ENCODE results near the gene SIGLEC7. TPM values are rescaled to one million over a fixed set of nuclear protein-coding genes. Genes with fewer than 3 reads are reported as not detected.

SIGLEC7 gene
- total RNA-seq: 0.49 TPM

GRCh38 chr19:51142119-51142518 is at the start of gene SIGLEC7:
Gene SIGLEC7 (plus strand): TSS chr19:51142301. CDS start chr19:51142370, 69 bp downstream.
- DNase-seq: no peak

- DNase-seq: no peak
These were observed 49.0 kb upstream of the SIGLEC7 start for GRCh38 chr19:51093101-51093500.

GRCh38 chr19:51093510-51094345 is 48.4 kb upstream of the SIGLEC7 start:
- no peak for DNase-seq

DNA sequence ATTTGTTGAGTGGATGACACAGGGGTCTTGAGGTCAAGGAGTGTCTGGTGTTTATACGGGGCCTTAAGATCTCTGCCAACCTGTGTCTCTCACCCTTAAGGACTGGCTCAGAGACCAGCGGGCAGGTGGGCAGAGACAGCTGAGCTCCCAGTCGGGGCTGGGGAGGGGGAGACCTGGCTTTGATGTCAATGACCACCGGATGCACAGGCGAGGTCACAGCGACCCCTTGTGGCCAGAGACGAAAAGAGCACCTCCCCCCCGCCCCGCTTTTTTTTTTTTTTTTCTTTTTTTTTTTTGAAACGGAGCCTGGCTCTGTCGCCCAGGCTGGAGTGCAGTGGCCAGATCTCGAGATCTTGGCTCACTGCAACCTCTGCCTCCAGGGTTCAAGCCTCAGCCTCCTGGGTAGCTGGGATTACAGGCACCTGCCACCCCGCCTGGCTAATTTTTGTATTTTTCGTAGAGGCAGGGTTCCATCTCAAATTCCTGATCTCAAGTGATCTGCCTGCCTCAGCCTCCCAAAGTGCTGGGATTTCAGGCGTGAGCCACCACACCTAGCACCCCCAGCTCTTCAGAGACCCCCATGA is 47.3 kb upstream of the SIGLEC7 start:
- no peak for DNase-seq

- DNase-seq: no peak
These were observed 45.5 kb upstream of the SIGLEC7 start for GRCh38 chr19:51096473-51097165.

GRCh38 chr19:51097166-51097738 is 44.8 kb upstream of the SIGLEC7 start:
- no peak for DNase-seq

GRCh38 chr19:51097796-51098195 is 44.3 kb upstream of the SIGLEC7 start:
- DNase-seq: no peak

DNA sequence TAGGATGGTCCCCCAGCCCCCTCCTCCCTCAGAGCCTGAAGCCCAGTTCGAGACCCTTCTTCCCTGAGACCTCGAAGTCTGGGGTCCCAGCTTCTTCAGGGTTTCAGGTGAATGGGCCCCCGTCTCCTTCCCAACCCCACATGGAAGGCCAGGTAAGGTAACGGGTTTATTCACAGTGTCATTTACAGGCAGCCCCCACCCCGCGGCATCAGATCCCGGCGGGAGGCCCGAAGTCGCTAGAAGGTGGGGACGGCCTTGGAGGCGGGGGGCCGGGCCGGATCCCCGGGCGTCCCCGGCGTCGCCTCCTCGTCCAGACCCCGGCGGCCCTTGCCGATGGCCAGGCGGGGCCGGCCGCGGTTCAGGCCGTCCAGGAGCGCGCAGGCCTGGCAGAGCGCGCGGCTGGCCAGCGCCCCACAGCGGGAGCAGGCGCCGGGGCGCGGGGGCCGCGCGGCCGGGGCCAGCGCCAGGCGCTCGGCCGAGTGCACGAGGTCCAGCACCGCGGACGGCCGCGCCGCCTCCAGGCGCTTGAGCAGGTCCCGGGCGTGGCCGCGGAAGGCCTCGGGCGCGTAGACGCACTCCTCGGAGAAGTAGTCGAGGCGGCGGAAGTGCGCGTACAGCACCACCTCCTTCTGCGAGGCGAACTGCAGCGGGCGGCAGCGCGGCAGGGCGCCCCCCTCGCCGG is 43.6 kb upstream of the SIGLEC7 start:
- DNase-seq: peak; percentile 51

DNA sequence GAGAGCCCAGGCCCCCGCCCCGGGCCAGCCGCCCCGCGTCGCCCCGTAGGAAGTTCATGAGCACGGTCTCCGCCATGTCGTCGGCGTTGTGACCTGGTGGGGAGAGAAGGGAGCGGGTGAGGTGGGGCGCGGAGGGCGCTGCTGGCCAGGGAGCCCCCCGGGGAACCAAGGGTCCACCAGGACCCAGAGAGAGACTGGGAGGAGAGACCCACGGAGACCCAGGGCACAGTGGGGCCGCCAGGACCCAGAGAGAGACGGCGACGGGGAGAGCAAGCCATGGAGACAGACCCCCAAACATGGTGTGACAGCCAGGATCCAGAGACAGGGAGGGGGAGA is 43.1 kb upstream of the SIGLEC7 start:
- no peak for DNase-seq

DNA sequence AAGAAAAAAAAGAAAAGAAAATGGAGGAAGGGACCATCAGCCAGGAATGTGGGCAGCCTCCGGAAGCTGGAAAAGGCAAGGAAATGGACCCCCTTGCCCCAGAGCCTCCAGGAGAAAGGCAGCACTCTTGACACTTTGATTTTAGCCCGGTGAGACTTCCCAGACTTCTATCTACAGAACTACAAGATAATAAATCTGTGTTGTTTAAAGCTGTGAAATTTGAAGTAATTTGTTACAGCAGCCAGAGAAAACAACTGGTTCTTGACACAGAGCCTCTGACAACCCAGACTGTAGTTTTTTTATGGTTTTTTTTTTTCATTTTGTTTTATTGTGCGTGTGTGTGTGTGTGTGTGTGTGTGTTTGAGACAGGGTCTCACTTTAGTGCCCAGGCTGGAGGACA is 41.5 kb upstream of the SIGLEC7 start:
- DNase-seq: no peak

DNA sequence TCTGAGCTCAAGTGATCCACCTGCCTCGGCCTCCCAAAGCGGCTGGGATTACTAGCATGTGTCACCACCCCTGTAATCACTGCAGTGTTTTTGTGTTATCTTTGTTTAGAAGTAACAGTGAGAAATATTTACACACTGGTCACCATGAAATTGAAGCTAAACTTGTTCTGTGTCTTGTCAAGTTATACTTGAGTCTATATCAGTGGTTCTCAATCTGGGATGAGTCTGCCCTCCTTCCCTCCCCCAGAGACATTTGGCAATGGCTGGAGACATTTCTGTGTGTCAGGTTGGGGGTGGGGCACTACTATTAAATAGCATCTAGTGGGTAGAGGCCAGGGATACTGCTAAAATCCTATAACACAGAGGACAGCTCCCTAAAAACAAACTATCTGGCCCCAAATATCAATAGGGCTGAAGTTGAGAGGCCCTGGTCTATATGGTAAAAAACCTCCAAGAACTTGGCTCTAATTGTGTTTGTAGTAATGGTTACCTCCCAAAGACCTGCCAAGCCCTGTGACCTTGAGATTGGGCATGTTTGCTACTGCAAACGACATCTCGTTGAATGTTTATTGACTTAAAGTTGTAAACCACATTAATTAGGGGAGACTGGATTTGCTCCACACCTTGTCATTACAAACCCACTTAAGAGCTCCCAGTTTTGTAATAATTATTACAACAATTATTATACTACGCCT is 40.8 kb upstream of the SIGLEC7 start:
- DNase-seq: no peak

GRCh38 chr19:51102991-51103390 is 39.1 kb upstream of the SIGLEC7 start:
- DNase-seq: no peak

- DNase-seq: no peak
These were observed 38.2 kb upstream of the SIGLEC7 start for GRCh38 chr19:51103926-51104341.

DNA sequence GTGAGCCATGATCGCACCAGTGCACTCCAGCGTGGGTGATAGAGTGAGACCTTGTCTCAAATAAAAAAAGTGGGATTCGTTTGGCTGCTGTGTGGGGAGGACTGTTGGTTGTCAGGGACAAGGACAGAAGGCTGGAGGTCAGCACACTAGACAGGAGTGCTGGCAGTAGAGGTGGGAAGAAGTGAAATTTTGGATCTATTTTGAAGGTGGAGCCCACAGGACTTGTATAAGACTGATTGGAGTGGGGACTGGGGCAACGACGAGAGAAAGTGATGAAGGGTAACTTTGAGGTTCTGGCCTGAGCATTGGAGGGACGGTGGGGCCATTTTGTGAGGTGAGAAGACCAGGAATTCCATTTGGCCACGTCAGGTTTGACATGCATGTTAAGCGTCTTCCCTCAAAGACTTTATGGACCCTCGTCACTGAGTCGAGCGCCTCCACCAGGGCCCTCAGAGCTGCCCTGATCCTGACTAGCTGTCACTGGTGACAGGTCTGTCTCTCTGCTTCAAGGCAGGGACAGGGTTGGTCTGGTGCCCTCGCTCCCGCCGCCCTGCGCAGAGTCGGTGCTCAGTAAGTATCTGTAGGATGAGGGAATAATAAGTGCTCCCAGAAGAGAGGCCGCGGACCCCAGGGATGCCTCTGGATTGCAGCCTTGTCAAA is 34.6 kb upstream of the SIGLEC7 start:
- DNase-seq: no peak

DNA sequence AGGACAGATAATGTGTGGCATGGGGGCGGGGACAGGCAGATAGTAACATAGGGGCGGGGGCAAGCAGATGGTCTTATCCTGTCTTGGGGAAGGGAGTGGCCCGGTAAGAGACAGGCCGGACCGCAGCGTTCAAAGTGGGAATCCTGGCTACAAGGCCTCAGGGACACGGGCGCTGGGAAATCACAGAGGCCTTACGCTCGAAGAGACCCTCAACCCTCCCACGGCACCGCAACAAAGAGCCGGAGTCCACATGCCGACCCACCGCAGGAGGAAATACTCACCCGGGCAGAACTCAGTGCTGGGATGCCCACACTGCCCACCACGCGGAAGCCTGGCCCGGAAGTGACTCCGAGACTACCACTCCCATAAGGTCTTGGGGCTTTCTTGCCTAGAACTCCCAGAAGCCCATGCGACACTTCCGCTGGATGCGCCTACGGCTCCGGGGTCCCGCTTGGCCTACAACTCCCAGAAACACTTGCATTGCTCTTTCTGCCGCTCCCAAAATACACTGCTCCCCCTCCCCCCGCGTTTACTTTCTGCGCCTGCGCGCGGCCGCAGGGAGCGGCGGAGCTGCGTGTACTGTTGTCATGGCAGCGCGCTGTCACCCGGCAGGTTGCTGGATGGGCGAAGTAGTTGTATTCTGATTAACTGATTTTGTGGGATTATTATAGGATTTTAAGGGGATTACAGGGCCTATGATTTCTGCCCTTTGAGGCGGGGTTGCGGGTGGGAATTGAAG is 33.9 kb upstream of the SIGLEC7 start, which contains the start of gene CTU1:
Gene CTU1, minus strand, starts transcription at position 344 of the 739 bp plus-strand sequence. CDS start 3,840 bp downstream, outside the sequence.
- peak; percentile 99 for DNase-seq

DNA sequence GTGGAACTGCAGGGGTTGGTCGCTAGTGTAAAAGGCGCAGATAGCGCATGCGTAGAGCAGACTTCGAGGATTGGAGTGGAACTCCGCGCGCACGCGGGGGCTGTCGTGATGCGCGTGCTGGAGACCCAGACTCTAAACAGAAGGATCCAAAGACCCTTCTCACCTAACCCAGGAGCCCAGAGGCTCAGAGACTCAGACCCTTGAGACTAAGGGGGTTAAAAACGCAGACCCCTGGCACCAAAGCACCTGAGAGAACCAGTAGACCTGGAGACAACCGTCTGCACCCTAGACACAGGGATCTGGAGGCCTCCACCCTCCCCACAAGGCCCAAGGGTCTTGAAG is 33.3 kb upstream of the SIGLEC7 start:
- no peak for DNase-seq

- DNase-seq: no peak
These were observed 31.5 kb upstream of the SIGLEC7 start for GRCh38 chr19:51110666-51110971.

DNA sequence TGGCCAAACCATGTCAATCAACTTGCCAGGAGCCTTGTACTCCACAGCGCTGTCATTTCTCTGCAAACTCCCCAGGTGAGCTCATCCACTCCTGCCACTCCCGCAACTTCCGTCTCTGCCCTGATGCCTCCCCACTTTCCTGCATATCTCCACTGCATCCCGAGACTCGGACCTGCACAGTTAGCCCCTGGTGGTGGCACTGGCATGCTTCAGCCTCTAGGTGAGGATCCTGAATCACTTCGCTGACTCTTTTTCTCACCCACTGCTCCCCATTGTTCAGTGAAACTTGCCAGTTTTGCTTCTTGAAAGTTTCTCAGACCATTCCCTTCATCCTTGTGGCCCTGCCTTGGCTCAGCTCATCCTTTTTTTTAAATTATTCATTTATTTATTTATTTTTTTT is 30.5 kb upstream of the SIGLEC7 start:
- DNase-seq: no peak

GRCh38 chr19:51114087-51114729 is 27.9 kb upstream of the SIGLEC7 start:
- DNase-seq: no peak

- no peak for DNase-seq
These were observed 25.3 kb upstream of the SIGLEC7 start for GRCh38 chr19:51116736-51117286.

All from skin of body (tissue), 2 donors.